WERI-Rb-1 (cell line): ENCODE data around the gene AFF3.

Experiments used
- DNase-seq: peaks from one replicate; pipeline ENCODE4 v3.0.0-alpha.2; 2020
- H3K27ac ChIP-seq: fragments of 250-450 bp; sonication (Bioruptor Pico); 2 replicates; pipeline ENCODE4 v1.5.1; 2020; ENCODE audit warnings: mild to moderate bottlenecking, moderate library complexity
- H3K27me3 ChIP-seq: fragments of 250-450 bp; sonication (Bioruptor Pico); 2 replicates; pipeline ENCODE4 v1.5.1; 2021; ENCODE audit warnings: mild to moderate bottlenecking, low read depth, moderate library complexity; ENCODE audit not compliant: insufficient read depth, severe bottlenecking
- H3K36me3 ChIP-seq: fragments of 250-450 bp; sonication (Bioruptor Pico); 2 replicates; pipeline ENCODE4 v1.5.1; 2020; ENCODE audit warnings: mild to moderate bottlenecking, moderate library complexity
- H3K4me3 ChIP-seq: 2 replicates; pipeline ENCODE4 v1.5.1; 2011; ENCODE audit warnings: low read depth, mild to moderate bottlenecking, control low read depth, low read length
- H3K9me3 ChIP-seq: fragments of 250-450 bp; sonication (Bioruptor Pico); 2 replicates; pipeline ENCODE4 v1.5.1; 2021; ENCODE audit warnings: mild to moderate bottlenecking, moderate library complexity; ENCODE audit not compliant: severe bottlenecking
- TF ChIP-seq, protein P1 (sequence below): IDR thresholded peaks from 2 replicates; pipeline ENCODE4 v1.5.1; 2011; ENCODE audit warnings: low read depth, mild to moderate bottlenecking, control low read depth, inconsistent platforms, low read length

Gene AFF3

DNA sequence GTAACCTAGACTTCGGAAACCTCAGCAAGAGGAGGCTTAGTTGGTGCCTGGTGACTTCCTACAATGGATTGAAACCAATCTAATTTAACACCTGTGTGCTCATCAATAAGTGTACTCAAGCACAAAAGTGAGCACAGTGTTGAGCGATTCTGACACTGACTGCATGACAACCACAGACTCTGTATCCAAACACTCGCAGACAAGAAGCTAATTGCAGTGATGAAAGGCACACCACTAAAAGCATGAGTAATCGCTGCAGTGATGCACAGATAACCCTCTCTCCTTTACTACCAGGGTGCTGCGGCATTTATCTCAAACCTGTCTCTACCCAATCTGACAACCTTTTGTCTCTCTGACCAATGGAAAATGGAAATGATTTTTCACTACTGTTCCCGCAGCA is 168.1 kb downstream of the AFF3 start:
- Histone ChIP-seq H3K9me3 (no peaks in the 10 kb centered on the region), H3K4me3 (no peak overlapping the region), H3K27me3 (no peaks in the 10 kb centered on the region), H3K36me3 (no peaks in the 10 kb centered on the region), H3K27ac (no peak overlapping the region)
- no peak for DNase-seq
- TF ChIP-seq, protein P1, sequence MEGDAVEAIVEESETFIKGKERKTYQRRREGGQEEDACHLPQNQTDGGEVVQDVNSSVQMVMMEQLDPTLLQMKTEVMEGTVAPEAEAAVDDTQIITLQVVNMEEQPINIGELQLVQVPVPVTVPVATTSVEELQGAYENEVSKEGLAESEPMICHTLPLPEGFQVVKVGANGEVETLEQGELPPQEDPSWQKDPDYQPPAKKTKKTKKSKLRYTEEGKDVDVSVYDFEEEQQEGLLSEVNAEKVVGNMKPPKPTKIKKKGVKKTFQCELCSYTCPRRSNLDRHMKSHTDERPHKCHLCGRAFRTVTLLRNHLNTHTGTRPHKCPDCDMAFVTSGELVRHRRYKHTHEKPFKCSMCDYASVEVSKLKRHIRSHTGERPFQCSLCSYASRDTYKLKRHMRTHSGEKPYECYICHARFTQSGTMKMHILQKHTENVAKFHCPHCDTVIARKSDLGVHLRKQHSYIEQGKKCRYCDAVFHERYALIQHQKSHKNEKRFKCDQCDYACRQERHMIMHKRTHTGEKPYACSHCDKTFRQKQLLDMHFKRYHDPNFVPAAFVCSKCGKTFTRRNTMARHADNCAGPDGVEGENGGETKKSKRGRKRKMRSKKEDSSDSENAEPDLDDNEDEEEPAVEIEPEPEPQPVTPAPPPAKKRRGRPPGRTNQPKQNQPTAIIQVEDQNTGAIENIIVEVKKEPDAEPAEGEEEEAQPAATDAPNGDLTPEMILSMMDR: no peak

DNA sequence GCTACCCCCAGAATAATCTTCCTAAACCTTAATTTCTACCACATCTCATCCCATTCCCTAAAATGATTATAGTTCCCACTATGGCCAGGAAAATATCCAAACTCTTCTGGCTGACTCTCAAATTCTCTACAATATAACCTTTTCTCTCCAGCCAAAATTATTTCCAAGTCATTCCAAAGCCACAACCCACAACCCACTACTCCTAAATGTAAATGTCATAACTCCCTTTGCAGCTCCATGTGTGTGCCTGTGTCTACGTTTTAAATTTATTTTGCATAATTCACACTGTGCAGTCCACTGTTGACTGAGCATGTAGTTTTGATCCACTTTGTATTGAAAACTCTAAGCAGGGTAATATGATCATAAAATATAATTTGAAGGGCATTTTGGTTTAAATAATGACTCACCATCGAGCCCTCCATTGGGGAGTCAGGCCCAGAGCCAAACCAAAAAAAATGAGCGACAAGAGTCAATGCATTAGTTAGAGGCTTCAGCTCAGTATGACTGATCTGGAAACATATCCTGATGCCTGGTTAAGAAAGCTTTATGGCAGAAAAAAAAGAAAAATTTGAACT is 171.0 kb downstream of the AFF3 start:
- no peak for DNase-seq

DNA sequence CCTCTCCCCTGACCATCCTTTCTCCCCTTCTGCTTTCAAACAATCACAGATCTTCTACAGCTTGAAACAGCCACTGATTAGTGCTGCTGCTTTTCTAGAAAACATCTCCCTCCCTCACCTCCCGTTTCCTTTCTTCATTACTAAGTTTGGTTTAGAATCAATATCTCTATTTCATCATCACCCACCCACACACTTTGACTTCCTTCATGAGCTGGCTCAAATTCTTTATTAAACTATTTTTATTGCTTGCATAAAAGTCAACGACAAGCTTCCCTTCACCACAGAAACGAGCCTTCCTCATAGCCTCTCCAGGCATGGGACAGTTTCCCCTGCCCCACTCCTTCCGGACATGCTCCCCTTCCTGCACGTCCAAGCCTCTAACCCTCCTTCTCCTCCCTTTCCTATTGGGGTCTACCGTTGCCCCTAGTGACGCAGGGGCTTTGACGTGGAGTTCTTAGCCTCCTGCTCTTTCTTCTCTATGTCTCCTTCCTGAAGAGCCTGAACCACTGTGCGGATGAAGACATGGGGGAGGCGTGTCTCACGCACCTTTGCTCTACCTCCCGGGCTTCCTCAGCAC is 172.0 kb downstream of the AFF3 start:
- no peak overlapping the region for H3K27ac ChIP-seq
- DNase-seq: no peak
- no peak overlapping the region for H3K4me3 ChIP-seq
- no peaks in the 10 kb centered on the region for H3K36me3 ChIP-seq
- no peaks in the 10 kb centered on the region for H3K27me3 ChIP-seq
- no peaks in the 10 kb centered on the region for H3K9me3 ChIP-seq
- TF ChIP-seq, protein P1: no peak

More for the DNA sequence above, 171.0 kb downstream of the AFF3 start:
- TF ChIP-seq, protein P1: no peak
- Histone ChIP-seq H3K27me3 (no peaks in the 10 kb centered on the region), H3K27ac (no peak overlapping the region), H3K36me3 (no peaks in the 10 kb centered on the region), H3K9me3 (no peaks in the 10 kb centered on the region), H3K4me3 (no peak overlapping the region)

DNA sequence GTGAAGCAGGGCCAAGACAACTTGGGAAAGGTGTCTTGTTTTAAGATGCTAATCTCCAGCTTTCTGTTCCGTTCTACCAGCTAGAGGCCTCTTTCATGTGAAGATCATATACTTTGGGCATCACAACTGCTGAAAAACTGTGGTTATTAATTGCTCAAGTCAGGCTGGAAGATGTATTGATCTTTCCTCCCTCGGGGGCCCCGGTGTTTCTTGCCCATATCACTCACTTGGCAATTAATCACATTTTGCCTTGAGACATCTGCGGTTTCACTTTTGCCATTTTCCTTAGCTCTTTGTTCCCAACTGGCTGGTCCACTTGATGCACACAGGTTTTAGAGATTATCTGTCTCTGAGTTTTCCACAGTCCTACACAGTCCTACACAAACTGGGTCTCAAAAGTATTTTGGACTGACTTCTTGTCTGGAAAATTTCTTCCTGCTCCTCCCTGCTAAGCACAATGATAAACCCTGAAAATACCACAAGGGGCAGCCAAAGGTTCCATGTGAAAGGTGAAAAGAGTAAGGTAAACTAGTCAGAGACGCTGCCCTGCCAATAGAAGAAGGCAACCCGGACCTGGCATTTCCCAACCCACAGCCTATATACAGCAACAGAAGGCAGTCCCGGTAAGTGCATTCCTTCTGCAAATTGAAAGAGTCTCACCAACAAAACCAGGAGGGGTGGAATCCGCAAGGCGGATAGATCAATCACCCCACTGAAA is 181.0 kb downstream of the AFF3 start:
- DNase-seq: no peak
- Histone ChIP-seq H3K27ac (no peak overlapping the region), H3K4me3 (no peak overlapping the region), H3K9me3 (no peaks in the 10 kb centered on the region), H3K36me3 (no peaks in the 10 kb centered on the region), H3K27me3 (no peaks in the 10 kb centered on the region)
- TF ChIP-seq, protein P1: no peak

DNA sequence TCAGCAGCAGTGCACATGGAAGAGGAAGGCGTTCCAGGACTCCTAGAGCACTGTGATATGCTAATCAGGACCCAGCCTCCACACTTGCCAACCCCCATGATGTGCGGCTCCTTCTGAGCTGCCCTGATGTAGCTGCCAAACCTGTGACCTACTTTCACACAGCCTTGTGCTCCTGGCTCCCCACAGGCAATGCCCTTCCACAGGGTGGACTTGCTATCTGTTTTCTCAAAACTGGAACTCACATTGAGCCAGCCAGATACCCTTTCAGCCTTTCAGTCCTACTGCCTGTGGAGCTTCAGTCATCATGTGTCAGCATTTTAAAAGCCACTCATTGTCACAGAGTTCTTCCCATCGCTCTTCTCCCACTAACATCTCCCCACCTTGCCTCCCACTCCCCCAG is 181.6 kb downstream of the AFF3 start:
- no peak for DNase-seq
- Histone ChIP-seq H3K27ac (no peak overlapping the region), H3K36me3 (no peaks in the 10 kb centered on the region), H3K9me3 (no peaks in the 10 kb centered on the region), H3K27me3 (no peaks in the 10 kb centered on the region), H3K4me3 (no peak overlapping the region)
- TF ChIP-seq, protein P1: no peak
